H1 (cell line): ENCODE data around the gene OSGEP. TPM values are rescaled to one million over a fixed set of nuclear protein-coding genes. Genes with fewer than 3 reads are reported as not detected.

Source experiments
- CTCF ChIA-PET: fragments of 300-600 bp; sonication (Branson Sonifier 250); formaldehyde crosslinking; loops from one replicate; lab custom pipeline; 2021; ENCODE audit not compliant: partially characterized antibody; lab: Charles Lee
- POLR2A ChIA-PET: fragments of 300-600 bp; sonication (Branson Sonifier 250); formaldehyde crosslinking; loops from one replicate; lab custom pipeline; 2021; ENCODE audit warnings: inconsistent platforms; ENCODE audit not compliant: partially characterized antibody; lab: Charles Lee
- DNase-seq, 2 experiments: peaks; one replicate each; pipeline versions ENCODE4 v3.0.0 to v3.0.0-alpha.2; 2010 to 2022; ENCODE audit warnings: low spot score in 2 of 2, low read depth in 1 of 2, mixed read lengths in 1 of 2
- FAIRE-seq: peaks from 2 replicates; lab custom pipeline; 2011; peaks lifted over from hg19 to GRCh38; lab: Jason Lieb, UNC
- H2AFZ ChIP-seq: 2 replicates; pipeline ENCODE4 v1.8.1; 2012; ENCODE audit warnings: low read length, inconsistent platforms
- H2AK5ac ChIP-seq: 2 replicates; pipeline ENCODE4 v1.6.1; 2013; ENCODE audit warnings: low read depth, low read length
- H2BK120ac ChIP-seq: replicated peaks from 2 replicates; pipeline ENCODE3; 2013; ENCODE audit warnings: low read depth, low read length, inconsistent platforms
- H2BK12ac ChIP-seq: 2 replicates; pipeline ENCODE4 v1.6.1; 2013; ENCODE audit warnings: low read depth, low read length
- H2BK15ac ChIP-seq: 2 replicates; pipeline ENCODE4 v1.6.1; 2013; ENCODE audit warnings: low read length
- H2BK20ac ChIP-seq: 2 replicates; pipeline ENCODE4 v1.6.1; 2013; ENCODE audit warnings: low read length
- H2BK5ac ChIP-seq: 2 replicates; pipeline ENCODE4 v1.6.1; 2013; ENCODE audit warnings: low read depth, low read length
- H3K14ac ChIP-seq: 2 replicates; pipeline ENCODE4 v1.6.1; 2013; ENCODE audit warnings: inconsistent platforms; ENCODE audit not compliant: insufficient read length
- H3K18ac ChIP-seq: 2 replicates; pipeline ENCODE4 v1.6.1; 2013; ENCODE audit warnings: low read length; ENCODE audit errors: extremely low read depth
- H3K23ac ChIP-seq: 2 replicates; pipeline ENCODE4 v1.6.1; 2013; ENCODE audit warnings: inconsistent platforms; ENCODE audit not compliant: insufficient read length
- H3K23me2 ChIP-seq: 2 replicates; pipeline ENCODE4 v1.6.1; 2013; ENCODE audit warnings: low read depth, low read length
- H3K27ac ChIP-seq: 2 replicates; pipeline ENCODE4 v1.6.1; 2011; ENCODE audit warnings: low read depth, low read length, inconsistent platforms
- H3K27me3 ChIP-seq, 4 experiments: replicated peaks in 1 of 4; 1 replicate in 1 of 4; 2 replicates in 3 of 4; pipeline versions ENCODE4 v1.6.1 to v1.8.1; 2011 to 2013; ENCODE audit warnings: low read length in 3 of 4, mild to moderate bottlenecking in 3 of 4, inconsistent platforms in 2 of 4, mixed read lengths in 2 of 4, moderate library complexity in 1 of 4; ENCODE audit not compliant: control insufficient read depth in 3 of 4, insufficient read depth in 3 of 4; ENCODE audit errors: extremely low read depth in 1 of 4
- H3K36me3 ChIP-seq, 4 experiments: 2 replicates each; pipeline versions ENCODE4 v1.6.1 to v1.8.1; 2011 to 2013; ENCODE audit warnings: mild to moderate bottlenecking in 4 of 4, low read length in 3 of 4, moderate library complexity in 2 of 4, control low read depth in 1 of 4, inconsistent platforms in 1 of 4; ENCODE audit not compliant: insufficient read depth in 4 of 4, control insufficient read depth in 2 of 4
- H3K4ac ChIP-seq: replicated peaks from 2 replicates; pipeline ENCODE3; 2013; ENCODE audit warnings: low read length, low read depth, mixed read lengths, inconsistent platforms; ENCODE audit not compliant: insufficient read length
- H3K4me1 ChIP-seq, 4 experiments: replicated peaks in 1 of 4; 1 replicate in 1 of 4; 2 replicates in 3 of 4; pipeline versions ENCODE4 v1.6.1 to v1.8.1; 2011 to 2013; ENCODE audit warnings: low read length in 3 of 4, inconsistent platforms in 2 of 4, mixed read lengths in 1 of 4; ENCODE audit not compliant: insufficient read depth in 4 of 4, control insufficient read depth in 3 of 4
- H3K4me2 ChIP-seq, 2 experiments: 2 replicates each; pipeline versions ENCODE4 v1.6.1 to v1.8.1; 2011 to 2013; ENCODE audit warnings: low read depth in 2 of 2, low read length in 2 of 2, control low read depth in 1 of 2, inconsistent platforms in 1 of 2, mild to moderate bottlenecking in 1 of 2; ENCODE audit not compliant: insufficient read depth in 1 of 2
- H3K4me3 ChIP-seq, 4 experiments: fragments of 200-600, 300-600 bp in 1 of 4; sonication (generic), shearing (Covaris generic), sonication (Bioruptor Twin) in 1 of 4; 2 replicates each; pipeline versions ENCODE4 v1.5.1 to v1.8.1; 2011 to 2016; ENCODE audit warnings: low read length in 4 of 4, low read depth in 3 of 4, control low read depth in 2 of 4, inconsistent platforms in 2 of 4, mild to moderate bottlenecking in 2 of 4, mixed read lengths in 1 of 4, moderate library complexity in 1 of 4; ENCODE audit not compliant: insufficient read depth in 2 of 4; ENCODE audit errors: extremely low read depth in 1 of 4
- H3K56ac ChIP-seq: replicated peaks from 2 replicates; pipeline ENCODE3; 2013; ENCODE audit warnings: low read depth, mild to moderate bottlenecking, mixed read lengths, low read length, inconsistent platforms; ENCODE audit not compliant: insufficient read length
- H3K79me1 ChIP-seq: 2 replicates; pipeline ENCODE4 v1.6.1; 2013; ENCODE audit warnings: low read depth, low read length, control low read depth
- H3K79me2 ChIP-seq, 2 experiments: 2 replicates each; pipeline versions ENCODE4 v1.6.1 to v1.8.1; 2012 to 2013; ENCODE audit warnings: low read length in 2 of 2, mild to moderate bottlenecking in 2 of 2, inconsistent platforms in 1 of 2; ENCODE audit not compliant: insufficient read depth in 2 of 2, control insufficient read depth in 1 of 2
- H3K9ac ChIP-seq, 4 experiments: replicated peaks in 1 of 4; 1 replicate in 1 of 4; 2 replicates in 3 of 4; pipeline versions ENCODE4 v1.6.1 to v1.8.1; 2011 to 2013; ENCODE audit warnings: low read depth in 3 of 4, low read length in 3 of 4, control low read depth in 2 of 4, mild to moderate bottlenecking in 2 of 4, moderate library complexity in 2 of 4, inconsistent platforms in 1 of 4; ENCODE audit errors: extremely low read depth in 1 of 4
- H3K9me3 ChIP-seq, 2 experiments: 2 replicates each; pipeline versions ENCODE4 v1.6.1 to v1.8.1; 2012 to 2013; ENCODE audit warnings: mild to moderate bottlenecking in 2 of 2, moderate library complexity in 2 of 2, control low read depth in 1 of 2, inconsistent platforms in 1 of 2, low read depth in 1 of 2, low read length in 1 of 2, mixed read lengths in 1 of 2; ENCODE audit not compliant: insufficient read depth in 2 of 2
- H4K20me1 ChIP-seq, 2 experiments: replicated peaks in 1 of 2; 2 replicates each; pipeline versions ENCODE3 to v1.8.1; 2011 to 2013; ENCODE audit warnings: inconsistent platforms in 2 of 2, low read length in 2 of 2, mild to moderate bottlenecking in 1 of 2; ENCODE audit not compliant: insufficient read depth in 2 of 2, control insufficient read depth in 1 of 2
- H4K5ac ChIP-seq: 2 replicates; pipeline ENCODE4 v1.6.1; 2013; ENCODE audit warnings: low read length, low read depth, mixed read lengths, inconsistent platforms; ENCODE audit not compliant: insufficient read length
- H4K8ac ChIP-seq: 2 replicates; pipeline ENCODE4 v1.8.0; 2013; ENCODE audit warnings: mild to moderate bottlenecking, moderate library complexity, low read length, inconsistent platforms; ENCODE audit not compliant: insufficient read depth; ENCODE audit errors: extremely low read depth
- H4K91ac ChIP-seq: replicated peaks from 2 replicates; pipeline ENCODE3; 2013; ENCODE audit warnings: low read length, mixed read lengths, inconsistent platforms; ENCODE audit not compliant: insufficient read length
- KDM1A ChIP-seq: fragments of 200-600, 300-600 bp; sonication (generic); IDR thresholded peaks from 2 replicates; pipeline ENCODE4 v1.7.1; 2016; ENCODE audit warnings: mild to moderate bottlenecking, low read length, borderline replicate concordance
- SIRT6 ChIP-seq: IDR thresholded peaks from one replicate; pipeline ENCODE4 v1.7.1; 2012; ENCODE audit warnings: low read length, inconsistent platforms
- WGBS, 2 experiments: shearing (Covaris generic) in 1 of 2; methylation state at CpG; one replicate each; pipeline versions ENCODE4 v1.1.6 to v1.1.7; 2013 to 2015; ENCODE audit warnings: low lambda C conversion rate in 2 of 2, mixed read lengths in 2 of 2, inconsistent platforms in 1 of 2, low coverage in 1 of 2, missing lambda C conversion rate in 1 of 2; ENCODE audit not compliant: insufficient replicate concordance in 2 of 2, insufficient coverage in 1 of 2, insufficient read length in 1 of 2; ENCODE audit errors: extremely low coverage in 1 of 2, missing lambda C conversion rate in 1 of 2; 5-methylcytosine and 5-hydroxymethylcytosine counted together
- polyA plus RNA-seq, 7 experiments: library from polyadenylated mRNA; depleted of rRNA in 3 of 7; stranded (reverse) in 5 of 7; unstranded in 2 of 7; fragments of >200 nt in 5 of 7; fragments of 200-250 nt in 2 of 7; gene quantifications; 1 replicate in 5 of 7; 2 replicates in 1 of 7; 4 replicates in 1 of 7; pipeline versions ENCODE4 v1.2.1 to v1.2.3, GENCODE V29; 2011 to 2013; ENCODE audit warnings: missing spikeins in 2 of 7, mixed read lengths in 2 of 7
- total RNA-seq: library from RNA; stranded (reverse); fragmentation: NEBNext Ultra II Directional; extraction: Animal tissue kit (Norgen Biotek cat#: 25700); gene quantifications from 2 replicates; pipeline ENCODE4 v1.2.1, GENCODE V29; 2021

Gene OSGEP
- total and polyA plus RNA-seq, 2 of the 8 experiments (the other 6 are each of a cell fraction or from before 2014, with no cell fraction given): 34.4 to 78.6 TPM

GRCh38 chr14:20403521-20403920, 51.1 kb downstream of the OSGEP start:
- no peak overlapping the region for H2BK12ac ChIP-seq
- H4K91ac ChIP-seq: no peak overlapping the region
- ChIA-PET POLR2A (interaction anchor here (2.3 to 4.7 kb wide), 3 partner anchors 9 to 61 kb away, joined by 6 to 16 read pairs (median 12); partner anchors contain the start of genes APEX1, OSGEP, PARP2 and TEP1), CTCF (interaction anchor here (0.7 to 1.5 kb wide), 3 partner anchors 12 to 19 kb away, joined by 3 to 4 read pairs (median 3); no protein-coding TSS in a partner anchor)
- TF ChIP-seq KDM1A: no peak
- no peak for TF ChIP-seq SIRT6
- 96% methylated on average over 11 of the region's 11 CpGs; no CpG with 5 or more reads in 1 of the 2 experiments for WGBS, 2 experiments
- no peak overlapping the region for H3K14ac ChIP-seq
- DNase-seq (no peak), FAIRE-seq (no peak)
- no peak overlapping the region for H2BK5ac ChIP-seq
- H3K4ac ChIP-seq: no peak overlapping the region
- no peak overlapping the region for H2BK120ac ChIP-seq
- no peak overlapping the region for H3K56ac ChIP-seq
- no peaks in the 10 kb centered on the region; the same call in 1 of the 2 replicates for H3K79me1 ChIP-seq
- no peaks in the 10 kb centered on the region; a peak in 1 of 4 replicates for H3K9me3 ChIP-seq
- H3K79me2 ChIP-seq: no peaks in the 10 kb centered on the region
- no peak overlapping the region for H3K4me3 ChIP-seq
- no peak overlapping the region for H3K27ac ChIP-seq
- no peak overlapping the region for H3K9ac ChIP-seq
- H3K23ac ChIP-seq: no peak overlapping the region
- no peak overlapping the region for H2BK20ac ChIP-seq
- no peak overlapping the region for H3K4me2 ChIP-seq
- H2BK15ac ChIP-seq: no peak overlapping the region
- H4K8ac ChIP-seq: no peak overlapping the region
- H3K23me2 ChIP-seq: no peaks in the 10 kb centered on the region
- H2AFZ ChIP-seq: no peak overlapping the region
- H2AK5ac ChIP-seq: no peak overlapping the region
- no peak overlapping the region for H3K18ac ChIP-seq
- no peak overlapping the region for H4K5ac ChIP-seq
- H4K20me1 ChIP-seq: no peaks in the 10 kb centered on the region
- no peaks in the 10 kb centered on the region for H3K27me3 ChIP-seq
- peaks cover 0 to 10% (median under 1%) of the 10 kb centered on the region in 4 experiments; a peak in 3 of 8 replicates for H3K36me3 ChIP-seq
- no peaks in the 10 kb centered on the region for H3K4me1 ChIP-seq
